ENCODE results near the gene KLHL13. TPM values are rescaled to one million over a fixed set of nuclear protein-coding genes. Genes with fewer than 3 reads are reported as not detected.

The KLHL13 gene
- total RNA-seq, 1 donor: 13.8 TPM

DNA sequence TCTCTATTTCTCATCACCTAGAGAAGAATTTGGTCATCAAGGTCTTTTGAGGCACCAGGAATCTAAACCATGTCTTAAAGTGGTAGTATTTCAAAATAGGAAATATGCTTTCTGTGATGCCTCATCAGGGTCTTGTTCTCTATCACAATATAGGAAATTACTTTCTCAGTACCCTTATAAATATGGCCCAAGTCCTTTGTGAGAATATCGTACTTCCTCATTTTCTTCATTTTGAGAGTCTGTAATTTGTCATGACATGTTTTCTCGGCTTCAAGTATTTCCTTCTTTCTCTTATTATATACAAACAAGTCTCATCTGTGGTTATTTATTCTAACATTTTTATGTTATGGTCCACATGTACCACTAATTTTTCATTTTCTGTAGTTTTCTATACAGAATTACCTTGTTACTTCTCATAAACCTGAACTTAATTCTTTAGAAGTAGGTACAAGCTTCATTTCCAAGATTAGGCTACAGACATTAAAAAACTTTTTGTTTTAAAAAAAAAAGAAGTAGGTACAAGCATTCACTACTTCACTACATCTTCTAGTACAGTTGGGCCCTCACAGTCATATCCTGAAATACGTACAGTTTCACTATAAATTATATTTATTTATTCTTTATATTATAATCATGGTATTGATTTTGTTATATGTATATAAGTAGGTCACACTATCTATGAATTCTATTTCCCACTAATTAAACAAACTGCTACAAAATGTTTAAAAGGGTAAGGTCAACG, 54.4 kb downstream of the KLHL13 start:
- Histone ChIP-seq H3K4me3 (ENCODE audit: insufficient read depth, low read length) (no peak overlapping the region), H3K27ac (ENCODE audit: low read depth, low read length) (no peak overlapping the region), H3K9me3 (ENCODE audit: low read depth, low read length) (no peaks in the 10 kb centered on the region), H3K4me2 (ENCODE audit: insufficient read depth, low read length) (no peak overlapping the region), H3K36me3 (ENCODE audit: insufficient read depth, low read length) (no peaks in the 10 kb centered on the region), H4K20me1 (ENCODE audit: insufficient read depth, low read length) (no peaks in the 10 kb centered on the region), H3K79me2 (ENCODE audit: insufficient read depth, low read length) (no peaks in the 10 kb centered on the region), H3K4me1 (ENCODE audit: insufficient read depth, low read length) (no peaks in the 10 kb centered on the region), H2AFZ (ENCODE audit: low read length) (no peak overlapping the region), H3K27me3 (ENCODE audit: insufficient read depth, low read length) (no peaks in the 10 kb centered on the region)
- DNase-seq (ENCODE audit: insufficient read length, low spot score, missing footprints): no peak
- TF ChIP-seq, protein P1, sequence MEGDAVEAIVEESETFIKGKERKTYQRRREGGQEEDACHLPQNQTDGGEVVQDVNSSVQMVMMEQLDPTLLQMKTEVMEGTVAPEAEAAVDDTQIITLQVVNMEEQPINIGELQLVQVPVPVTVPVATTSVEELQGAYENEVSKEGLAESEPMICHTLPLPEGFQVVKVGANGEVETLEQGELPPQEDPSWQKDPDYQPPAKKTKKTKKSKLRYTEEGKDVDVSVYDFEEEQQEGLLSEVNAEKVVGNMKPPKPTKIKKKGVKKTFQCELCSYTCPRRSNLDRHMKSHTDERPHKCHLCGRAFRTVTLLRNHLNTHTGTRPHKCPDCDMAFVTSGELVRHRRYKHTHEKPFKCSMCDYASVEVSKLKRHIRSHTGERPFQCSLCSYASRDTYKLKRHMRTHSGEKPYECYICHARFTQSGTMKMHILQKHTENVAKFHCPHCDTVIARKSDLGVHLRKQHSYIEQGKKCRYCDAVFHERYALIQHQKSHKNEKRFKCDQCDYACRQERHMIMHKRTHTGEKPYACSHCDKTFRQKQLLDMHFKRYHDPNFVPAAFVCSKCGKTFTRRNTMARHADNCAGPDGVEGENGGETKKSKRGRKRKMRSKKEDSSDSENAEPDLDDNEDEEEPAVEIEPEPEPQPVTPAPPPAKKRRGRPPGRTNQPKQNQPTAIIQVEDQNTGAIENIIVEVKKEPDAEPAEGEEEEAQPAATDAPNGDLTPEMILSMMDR (IDR thresholded peaks at IDR 0.05; ENCODE audit: extremely low read depth, low read depth, low read length): no peak

DNA sequence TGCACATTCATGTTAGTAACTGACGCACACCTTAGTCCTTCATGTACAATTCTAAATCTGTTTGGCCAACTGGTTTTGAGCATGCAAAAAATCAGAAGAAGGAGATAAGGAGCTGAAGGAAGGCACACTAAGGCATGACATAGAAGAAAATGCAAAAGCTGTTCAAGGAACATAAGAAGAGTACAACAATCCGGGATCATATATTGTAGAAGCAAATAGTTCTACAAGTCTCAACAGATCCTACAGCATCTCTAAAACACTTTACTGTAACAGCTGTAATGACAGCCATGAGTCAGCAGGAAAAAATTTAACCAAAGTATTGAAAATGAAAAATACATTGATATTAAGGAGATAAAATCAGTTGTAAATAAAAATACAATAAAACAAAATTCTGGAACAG, 57.7 kb downstream of the KLHL13 start:
- H3K27ac ChIP-seq (ENCODE audit: low read depth, low read length): no peak overlapping the region
- H3K4me1 ChIP-seq (ENCODE audit: insufficient read depth, low read length): no peaks in the 10 kb centered on the region
- TF ChIP-seq, protein P1 (IDR thresholded peaks at IDR 0.05; ENCODE audit: extremely low read depth, low read depth, low read length): no peak
- H2AFZ ChIP-seq (ENCODE audit: low read length): no peak overlapping the region
- no peaks in the 10 kb centered on the region for H4K20me1 ChIP-seq (ENCODE audit: insufficient read depth, low read length)
- DNase-seq (ENCODE audit: insufficient read length, low spot score, missing footprints): no peak
- no peaks in the 10 kb centered on the region for H3K27me3 ChIP-seq (ENCODE audit: insufficient read depth, low read length)
- H3K79me2 ChIP-seq (ENCODE audit: insufficient read depth, low read length): no peaks in the 10 kb centered on the region
- no peak overlapping the region for H3K4me2 ChIP-seq (ENCODE audit: insufficient read depth, low read length)
- no peaks in the 10 kb centered on the region for H3K36me3 ChIP-seq (ENCODE audit: insufficient read depth, low read length)
- H3K9me3 ChIP-seq (ENCODE audit: low read depth, low read length): no peaks in the 10 kb centered on the region
- H3K4me3 ChIP-seq (ENCODE audit: insufficient read depth, low read length): no peak overlapping the region

DNA sequence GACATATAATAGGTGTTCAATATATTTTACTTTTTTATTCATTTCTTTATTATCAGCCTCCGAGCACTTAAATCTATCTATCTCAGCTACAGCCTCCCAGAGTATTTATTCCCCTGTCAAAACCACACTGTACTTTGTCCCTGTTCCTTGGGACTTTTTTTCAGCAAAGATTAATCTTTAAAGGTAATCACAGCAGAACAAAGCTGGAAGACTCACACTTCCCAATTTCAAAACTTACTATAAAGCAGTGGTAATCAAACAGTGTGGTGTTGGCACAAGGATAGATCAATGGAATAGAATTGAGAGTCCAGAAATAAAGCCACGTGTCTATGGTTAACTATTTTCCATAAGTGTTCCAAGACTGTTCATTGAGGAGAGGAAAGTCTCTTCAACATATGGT, 59.7 kb downstream of the KLHL13 start:
- no peak overlapping the region for H2AFZ ChIP-seq (ENCODE audit: low read length)
- H3K79me2 ChIP-seq (ENCODE audit: insufficient read depth, low read length): no peaks in the 10 kb centered on the region
- H3K36me3 ChIP-seq (ENCODE audit: insufficient read depth, low read length): no peaks in the 10 kb centered on the region
- TF ChIP-seq, protein P1 (IDR thresholded peaks at IDR 0.05; ENCODE audit: extremely low read depth, low read depth, low read length): no peak
- H3K27ac ChIP-seq (ENCODE audit: low read depth, low read length): no peak overlapping the region
- H3K4me1 ChIP-seq (ENCODE audit: insufficient read depth, low read length): no peaks in the 10 kb centered on the region
- no peak for DNase-seq (ENCODE audit: insufficient read length, low spot score, missing footprints)
- no peaks in the 10 kb centered on the region for H3K9me3 ChIP-seq (ENCODE audit: low read depth, low read length)
- H3K4me2 ChIP-seq (ENCODE audit: insufficient read depth, low read length): no peak overlapping the region
- H3K27me3 ChIP-seq (ENCODE audit: insufficient read depth, low read length): no peaks in the 10 kb centered on the region
- H4K20me1 ChIP-seq (ENCODE audit: insufficient read depth, low read length): no peaks in the 10 kb centered on the region
- H3K4me3 ChIP-seq (ENCODE audit: insufficient read depth, low read length): no peak overlapping the region

DNA sequence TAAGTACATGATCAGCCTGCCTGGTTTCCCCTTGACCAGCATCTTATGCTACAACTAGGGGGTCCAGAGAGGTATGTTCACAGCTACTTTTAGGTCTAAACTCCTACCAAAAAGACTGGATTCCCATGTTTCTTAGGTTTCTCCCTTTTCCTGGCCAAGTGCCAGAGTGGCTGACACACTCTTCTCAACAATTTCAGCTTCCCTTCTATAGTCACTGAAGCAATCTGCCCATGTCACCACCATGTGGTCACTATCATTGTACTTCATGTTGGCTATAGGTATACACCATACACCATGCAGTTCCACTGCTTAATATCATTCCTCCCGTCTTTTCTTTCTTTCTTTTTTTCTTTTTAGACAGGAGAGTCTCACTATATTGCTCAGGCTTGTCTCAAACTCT, 66.9 kb downstream of the KLHL13 start:
- no peak overlapping the region for H3K4me3 ChIP-seq (ENCODE audit: insufficient read depth, low read length)
- DNase-seq (ENCODE audit: insufficient read length, low spot score, missing footprints): no peak
- no peaks in the 10 kb centered on the region for H3K36me3 ChIP-seq (ENCODE audit: insufficient read depth, low read length)
- H3K27ac ChIP-seq (ENCODE audit: low read depth, low read length): no peak overlapping the region
- no peaks in the 10 kb centered on the region for H3K9me3 ChIP-seq (ENCODE audit: low read depth, low read length)
- H2AFZ ChIP-seq (ENCODE audit: low read length): no peak overlapping the region
- H3K4me1 ChIP-seq (ENCODE audit: insufficient read depth, low read length): no peaks in the 10 kb centered on the region
- no peaks in the 10 kb centered on the region for H3K79me2 ChIP-seq (ENCODE audit: insufficient read depth, low read length)
- TF ChIP-seq, protein P1 (IDR thresholded peaks at IDR 0.05; ENCODE audit: extremely low read depth, low read depth, low read length): no peak
- no peak overlapping the region for H3K4me2 ChIP-seq (ENCODE audit: insufficient read depth, low read length)
- H4K20me1 ChIP-seq (ENCODE audit: insufficient read depth, low read length): no peaks in the 10 kb centered on the region
- H3K27me3 ChIP-seq (ENCODE audit: insufficient read depth, low read length): no peaks in the 10 kb centered on the region

All from osteoblast (primary cell).